HEK293 (cell line): ENCODE measurements around the gene ALG1.

ENCODE experiments used
- CTCF ChIP-seq: fragments of 450-650 bp; formaldehyde crosslinking; IDR thresholded peaks from 2 replicates; pipeline ENCODE4 v1.5.1; 2016; ENCODE audit warnings: missing biosample characterization, missing genetic modification characterization
- ZNF274 ChIP-seq, 2 experiments: fragments of 200-500 bp in 1 of 2; fragments of 450-650 bp in 1 of 2; sonication (Bioruptor generic) in 1 of 2; formaldehyde crosslinking in 1 of 2; IDR thresholded peaks; 2 replicates each; pipeline versions ENCODE4 v1.5.1 to v1.6.1; 2014 to 2016; ENCODE audit warnings: borderline replicate concordance in 1 of 2, inconsistent platforms in 1 of 2, low read length in 1 of 2, missing biosample characterization in 1 of 2, missing genetic modification characterization in 1 of 2

- TF ChIP-seq ZNF274 (IDR thresholded peaks at IDR 0.05; ENCODE audit: low read length): no peak
- TF ChIP-seq ZNF274 (tag by site-specific recombination; IDR thresholded peaks at IDR 0.05; ENCODE audit: borderline replicate concordance): no peak
- TF ChIP-seq CTCF (tag by site-specific recombination): no peak
These were observed 12.1 kb upstream of the ALG1 start for GRCh38 chr16:5059386-5060072.
